ENCODE results near the gene KCTD11.

Gene KCTD11

DNA sequence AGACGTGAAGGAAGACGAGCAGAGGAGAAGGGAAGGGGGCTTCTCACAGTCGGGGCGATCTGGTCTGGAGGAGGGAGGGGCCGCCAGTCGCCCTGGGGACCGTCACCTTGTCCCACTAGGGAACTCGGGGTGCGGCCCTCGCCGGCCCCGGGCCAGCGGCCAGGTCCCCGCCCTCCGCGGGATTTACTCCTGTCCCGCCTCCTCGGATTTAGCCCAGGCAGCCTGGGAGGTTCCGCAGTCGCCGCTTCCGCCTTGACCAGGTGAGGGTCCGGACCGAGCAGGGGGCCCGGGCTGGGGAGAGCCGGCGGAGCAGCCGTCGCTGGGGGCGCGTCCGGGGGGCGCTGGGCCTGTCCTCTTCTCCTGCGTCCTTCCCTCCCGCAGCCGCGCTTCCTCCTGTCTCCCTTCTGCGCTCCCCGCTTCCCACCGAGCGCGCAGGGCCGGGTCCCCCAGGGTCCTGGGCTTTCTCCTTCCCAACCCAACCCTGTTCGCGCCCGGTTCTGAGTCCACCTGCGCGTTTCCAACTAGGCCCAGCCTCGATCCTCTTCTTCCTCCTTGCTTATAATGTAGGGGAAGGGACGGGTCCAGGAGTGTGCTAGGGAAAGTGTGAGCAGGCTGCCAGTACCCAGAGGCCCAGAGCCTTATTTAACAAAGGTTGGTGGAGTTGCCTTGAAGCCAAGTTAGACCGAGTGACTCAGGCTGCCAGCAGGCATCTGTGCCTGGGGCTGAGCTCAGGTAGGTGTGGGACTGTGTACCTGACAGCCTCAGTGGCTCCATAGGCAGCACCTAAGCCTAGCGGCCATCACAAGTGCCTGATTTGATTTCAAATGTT, 29.1 kb downstream of the KCTD11 start, which contains the start of gene TNK1:
Gene TNK1, plus strand, starts transcription at position 235 of the 829 bp plus-strand sequence. CDS start 1,838 bp downstream, outside the sequence.
- no peak for DNase-seq

DNA sequence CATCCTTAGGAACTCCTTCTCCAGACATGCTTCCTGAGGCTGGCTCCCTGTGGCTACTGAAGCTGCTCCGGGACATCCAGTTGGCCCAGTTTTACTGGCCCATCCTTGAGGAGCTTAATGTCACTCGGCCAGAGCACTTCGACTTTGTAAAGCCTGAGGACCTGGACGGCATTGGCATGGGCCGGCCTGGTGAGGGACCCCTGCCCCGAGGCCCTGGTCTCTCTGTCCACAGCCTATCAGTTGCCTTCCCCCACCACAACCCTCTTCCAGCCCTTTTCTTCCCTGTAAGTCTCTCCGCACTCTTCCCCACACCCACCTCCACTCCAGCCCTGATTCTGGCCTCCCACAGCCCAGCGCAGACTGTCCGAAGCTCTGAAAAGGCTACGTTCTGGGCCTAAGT, 30.9 kb downstream of the KCTD11 start:
- DNase-seq = no peak

DNA sequence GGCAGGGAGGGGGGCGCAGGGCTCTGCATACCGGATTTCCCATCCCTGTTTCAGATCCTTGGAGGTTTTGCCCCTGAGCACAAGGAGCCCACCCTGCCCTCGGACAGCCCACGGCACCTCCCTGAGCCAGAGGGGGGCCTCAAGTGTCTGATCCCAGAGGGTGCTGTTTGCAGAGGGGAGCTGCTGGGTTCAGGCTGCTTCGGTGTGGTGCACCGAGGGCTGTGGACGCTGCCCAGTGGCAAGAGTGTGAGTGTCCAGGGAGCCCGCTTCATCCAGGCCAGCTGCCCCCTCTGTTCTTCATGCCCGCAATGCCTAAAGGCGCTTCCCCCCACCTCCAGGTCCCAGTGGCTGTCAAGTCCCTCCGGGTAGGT, 31.4 kb downstream of the KCTD11 start:
- DNase-seq = no peak

DNA sequence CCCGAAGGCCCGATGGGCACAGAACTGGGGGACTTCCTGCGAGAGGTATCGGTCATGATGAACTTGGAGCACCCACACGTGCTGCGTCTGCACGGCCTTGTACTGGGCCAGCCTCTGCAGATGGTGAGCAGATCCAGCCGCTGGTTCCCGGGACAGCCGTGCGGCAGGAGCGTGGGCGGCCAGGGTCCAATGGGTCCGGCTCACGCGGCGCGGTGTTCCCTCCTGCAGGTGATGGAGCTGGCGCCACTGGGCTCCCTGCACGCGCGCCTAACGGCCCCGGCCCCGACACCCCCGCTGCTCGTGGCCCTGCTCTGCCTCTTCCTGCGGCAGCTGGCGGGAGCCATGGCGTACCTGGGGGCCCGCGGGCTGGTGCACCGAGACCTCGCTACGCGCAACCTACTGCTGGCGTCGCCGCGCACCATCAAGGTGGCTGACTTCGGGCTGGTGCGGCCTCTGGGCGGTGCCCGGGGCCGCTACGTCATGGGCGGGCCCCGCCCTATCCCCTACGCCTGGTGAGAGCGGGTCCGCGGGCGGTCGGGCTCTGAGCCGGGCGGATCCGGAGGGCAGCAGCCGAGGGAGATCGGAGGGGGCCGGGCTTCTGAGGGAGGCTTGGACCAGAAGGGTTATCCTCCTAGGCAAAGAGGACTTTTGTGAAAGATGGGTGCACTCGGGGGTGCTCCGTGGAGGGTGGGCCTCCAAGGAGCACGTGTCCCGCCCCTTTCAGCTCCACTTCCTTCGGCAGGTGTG, 32.0 kb downstream of the KCTD11 start:
- peak; percentile 38 for DNase-seq

DNA sequence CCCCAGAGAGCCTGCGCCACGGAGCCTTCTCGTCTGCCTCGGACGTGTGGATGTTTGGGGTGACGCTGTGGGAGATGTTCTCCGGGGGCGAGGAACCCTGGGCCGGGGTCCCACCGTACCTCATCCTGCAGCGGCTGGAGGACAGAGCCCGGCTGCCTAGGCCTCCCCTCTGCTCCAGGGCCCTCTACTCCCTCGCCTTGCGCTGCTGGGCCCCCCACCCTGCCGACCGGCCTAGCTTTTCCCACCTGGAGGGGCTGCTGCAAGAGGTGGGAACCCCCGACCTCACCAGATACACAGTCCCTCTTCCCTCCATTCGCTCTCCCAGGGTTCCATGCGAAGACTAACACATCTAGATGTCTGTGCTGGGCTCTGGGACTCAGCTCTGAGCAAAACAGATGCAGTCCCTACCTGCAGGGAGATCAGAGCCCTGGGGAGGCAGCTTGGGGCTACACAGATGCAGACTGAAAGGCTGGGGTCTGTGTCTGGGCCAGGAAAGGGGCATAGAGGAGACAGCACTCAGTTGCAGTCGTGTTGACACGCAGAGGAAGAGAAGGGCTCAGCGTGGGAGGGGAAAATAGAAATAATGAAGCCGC, 32.6 kb downstream of the KCTD11 start:
- no peak for DNase-seq

DNA sequence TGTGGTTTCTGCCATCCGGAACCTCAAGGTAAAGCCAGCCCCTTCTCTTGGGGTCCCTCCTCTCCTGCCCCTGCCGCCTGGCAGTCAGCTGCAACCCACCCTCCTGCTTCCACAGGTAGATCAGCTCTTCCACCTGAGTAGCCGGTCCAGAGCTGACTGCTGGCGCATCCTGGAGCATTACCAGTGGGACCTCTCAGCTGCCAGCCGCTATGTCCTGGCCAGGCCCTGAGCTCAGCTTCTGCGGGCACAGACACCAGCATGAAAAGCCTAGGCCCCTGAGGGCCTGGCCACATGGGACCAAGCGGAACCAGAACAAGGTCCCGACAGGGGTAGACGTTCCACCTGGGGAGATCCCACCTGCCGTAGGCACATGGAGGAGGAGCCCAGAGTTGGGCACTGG, 36.9 kb downstream of the KCTD11 start:
- no peak for DNase-seq

DNA sequence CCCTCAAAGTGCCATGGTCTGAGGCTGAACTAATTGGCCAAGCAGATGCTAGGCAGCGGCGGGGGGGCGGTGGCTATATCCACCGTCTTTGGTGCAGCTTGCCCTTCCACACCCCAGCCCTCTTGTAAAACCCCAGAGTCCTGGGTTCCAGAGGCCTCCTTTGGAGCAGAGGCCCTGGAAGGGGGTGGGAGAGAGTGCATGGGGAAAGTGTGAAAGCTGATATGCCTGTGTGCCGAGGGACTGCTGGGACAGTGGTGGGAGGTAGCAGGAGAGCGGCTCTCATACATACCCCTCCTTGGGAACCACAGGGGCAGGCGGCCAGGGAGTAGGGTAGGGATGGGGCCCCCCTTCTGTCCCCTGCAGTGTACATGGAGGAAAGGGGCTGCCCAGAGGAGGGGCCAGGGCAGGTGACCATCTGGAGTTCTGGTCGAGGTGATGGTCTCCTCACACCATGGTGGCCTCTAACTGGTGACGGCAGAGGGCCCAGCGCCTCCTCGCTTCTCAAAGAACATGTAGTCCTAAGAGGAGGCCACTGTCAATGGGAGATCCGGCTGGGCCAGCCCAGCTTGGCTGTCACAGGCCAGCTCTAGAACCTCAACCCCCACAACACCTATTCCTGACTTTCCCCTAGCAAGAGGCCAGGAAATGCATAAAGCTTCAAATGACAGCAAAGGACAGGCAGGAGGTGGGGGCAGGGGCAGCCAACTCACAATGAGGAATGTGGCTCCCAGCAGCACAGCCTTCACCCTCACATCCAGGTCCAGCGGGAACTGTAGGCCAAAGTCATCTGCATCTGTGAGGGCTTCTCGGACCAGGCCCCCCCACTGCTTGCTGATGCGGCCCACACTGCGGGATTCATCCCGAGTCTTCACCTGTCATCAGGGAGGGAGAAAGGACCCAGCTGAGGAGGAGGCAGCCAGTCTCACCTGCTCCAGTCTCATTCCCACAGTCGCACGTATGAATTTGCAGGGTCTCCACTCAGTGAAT, 38.3 kb downstream of the KCTD11 start:
- DNase-seq = no peak

DNA sequence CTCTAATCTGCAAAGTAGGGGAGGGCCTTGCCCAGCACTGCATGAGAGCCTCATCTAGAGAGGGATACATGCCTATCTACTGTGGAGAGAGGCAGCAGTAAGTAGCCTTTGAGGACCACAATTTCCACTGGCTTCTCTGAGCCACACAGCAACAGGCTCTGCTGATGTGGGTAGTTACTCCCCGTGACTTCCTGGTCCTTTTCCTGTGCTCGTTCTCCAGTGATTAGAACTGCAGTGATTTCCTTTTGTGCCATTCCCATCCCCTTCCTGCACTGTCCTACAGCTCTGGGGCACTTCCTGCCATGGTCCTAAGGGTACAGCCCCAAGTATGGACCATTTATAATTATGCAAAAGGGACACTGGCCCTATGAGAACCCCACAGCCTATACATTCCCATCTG, 39.3 kb downstream of the KCTD11 start:
- DNase-seq = no peak

DNA sequence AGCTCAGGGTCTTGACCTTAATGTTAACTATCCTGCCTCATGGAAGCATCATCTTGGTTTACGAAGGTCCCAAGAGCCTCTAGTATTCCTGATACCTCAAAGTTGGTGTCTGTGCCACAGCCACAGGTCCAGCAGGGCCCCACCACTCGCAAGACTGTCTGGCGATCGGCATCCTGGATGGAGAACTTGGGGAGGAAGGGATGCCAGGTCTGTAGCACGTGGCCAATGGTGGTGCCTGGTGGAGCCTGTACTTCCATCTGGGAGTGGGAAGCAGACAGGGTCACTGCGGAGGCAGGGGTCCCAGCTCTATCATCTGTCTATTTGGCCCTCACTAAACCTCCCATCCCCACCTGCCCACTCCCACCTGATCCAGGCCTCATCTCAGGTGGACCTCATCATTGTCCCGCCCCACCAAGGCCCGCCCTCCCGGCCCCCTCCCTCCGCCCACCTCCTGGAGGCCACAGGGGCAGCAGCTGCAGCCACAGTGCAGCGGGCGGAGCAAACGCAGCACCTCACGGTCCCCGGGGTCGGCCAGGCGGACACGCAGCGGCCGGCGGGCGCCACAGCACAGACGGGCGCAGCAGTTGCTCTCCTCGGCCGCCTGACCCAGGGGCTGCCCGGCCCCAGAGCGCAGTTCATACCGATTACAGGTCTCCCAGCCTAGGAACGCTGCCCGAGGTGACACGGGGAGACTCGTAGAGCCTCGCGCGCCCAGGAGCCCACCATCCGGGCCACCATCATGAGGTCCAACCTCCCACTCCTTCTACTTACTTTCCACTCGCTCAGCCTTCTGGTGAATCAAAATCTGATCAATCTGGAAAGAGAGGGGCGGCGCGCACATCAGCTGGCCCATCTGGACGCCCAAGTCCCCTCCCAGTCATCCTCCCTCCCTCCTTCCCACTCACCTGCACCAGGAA, 41.0 kb downstream of the KCTD11 start:
- no peak for DNase-seq

DNA sequence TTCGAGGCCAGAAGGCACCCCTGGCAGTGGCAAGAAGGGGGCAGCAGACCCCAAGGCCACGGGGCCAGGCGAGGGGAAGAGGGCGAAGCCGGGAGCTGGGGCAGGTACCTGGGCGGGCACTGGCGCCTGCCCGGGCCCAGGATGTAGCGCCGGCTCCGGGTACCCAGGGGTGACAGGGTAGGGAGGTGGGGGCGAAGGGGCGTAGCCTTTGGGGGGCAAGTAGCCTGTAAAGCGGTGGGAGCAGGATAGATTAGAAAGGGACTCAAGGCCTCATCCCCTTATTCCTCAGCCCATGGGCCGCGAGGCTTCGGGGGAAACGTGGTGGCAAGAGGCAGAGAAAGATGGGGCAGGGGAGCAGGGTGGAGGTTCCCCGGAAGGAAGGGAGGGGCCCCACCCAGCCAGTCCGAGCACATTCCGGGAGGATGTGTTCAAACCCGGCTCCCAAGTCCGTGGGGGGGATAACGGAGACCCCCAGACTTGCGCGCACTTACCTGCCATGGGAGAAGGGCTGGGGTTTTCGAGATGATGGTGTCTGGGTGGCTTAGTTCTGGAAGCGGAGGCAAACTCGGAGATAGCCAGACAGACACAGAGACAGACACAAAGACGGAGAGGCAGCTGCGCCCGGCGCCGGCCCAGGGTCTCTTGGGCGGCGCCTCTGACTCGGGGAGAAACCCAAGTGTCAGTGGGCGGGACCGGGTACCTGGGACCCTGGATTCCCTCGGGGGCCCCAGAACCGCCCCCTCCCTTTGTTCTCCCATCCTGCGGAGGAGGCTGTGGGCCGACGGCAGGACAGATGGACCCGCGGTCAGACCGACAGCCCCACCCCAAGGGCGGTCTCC, 41.9 kb downstream of the KCTD11 start:
- peak; percentile 39 for DNase-seq

DNA sequence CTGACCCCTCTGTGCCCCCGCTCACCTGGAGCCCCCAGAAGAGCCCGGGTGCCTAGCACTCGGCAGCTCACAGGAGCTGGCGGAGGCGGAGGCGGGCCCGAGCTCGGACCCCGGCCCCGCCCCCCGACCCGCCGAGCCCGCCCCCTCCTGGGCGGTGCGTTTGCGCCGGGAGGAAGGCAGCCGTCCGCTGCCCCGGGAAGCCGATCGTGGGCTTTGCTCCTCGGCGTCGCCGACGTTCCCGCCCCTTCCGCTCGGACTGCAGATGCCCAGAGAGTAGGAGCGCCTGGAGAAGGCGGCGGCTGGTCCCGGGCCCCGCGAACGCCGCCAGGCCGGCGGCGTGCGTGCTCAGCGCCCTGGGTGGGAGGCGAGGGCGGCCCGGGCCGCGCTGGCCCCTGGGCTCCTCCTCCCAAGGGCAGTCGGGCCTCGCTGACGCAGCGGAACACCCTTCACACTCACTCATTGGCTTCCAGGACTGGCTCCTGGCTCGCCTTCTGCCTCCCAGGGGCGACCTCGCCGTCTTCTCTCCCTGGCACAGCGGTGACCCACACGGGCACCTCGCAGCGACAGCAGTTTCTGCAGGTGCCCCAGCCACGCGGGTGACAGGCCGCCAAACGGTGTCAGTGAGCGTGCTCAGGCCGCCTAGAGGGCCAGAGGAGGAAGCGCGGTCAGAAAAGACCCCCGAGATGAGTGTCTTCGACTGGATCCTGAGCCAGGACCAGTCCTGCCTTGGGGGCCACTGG, 42.7 kb downstream of the KCTD11 start, which contains the start of gene PLSCR3:
Gene PLSCR3, minus strand, starts transcription at position 74 of the 740 bp plus-strand sequence. CDS start 415 bp downstream, outside the sequence.
- peak; percentile 90 for DNase-seq

DNA sequence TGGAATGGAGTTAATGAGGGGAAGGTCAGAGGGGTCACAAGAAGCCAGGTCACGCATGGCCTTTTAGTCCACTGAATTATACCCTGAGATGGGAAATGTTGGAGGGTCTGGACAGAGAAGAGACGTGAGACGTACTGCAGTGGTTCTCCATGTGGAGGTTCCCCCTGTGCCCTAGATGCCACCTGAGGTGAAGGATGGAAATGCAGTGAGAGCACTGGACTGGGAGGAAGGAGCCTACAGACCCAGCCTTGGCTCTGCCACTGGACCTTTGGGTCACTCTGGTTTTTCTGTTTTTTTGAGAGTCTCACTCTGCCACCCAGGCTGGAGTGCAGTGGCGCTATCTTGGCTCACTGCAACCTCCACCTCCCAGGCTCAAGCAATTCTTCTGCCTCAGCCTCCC, 44.2 kb downstream of the KCTD11 start:
- DNase-seq = no peak

DNA sequence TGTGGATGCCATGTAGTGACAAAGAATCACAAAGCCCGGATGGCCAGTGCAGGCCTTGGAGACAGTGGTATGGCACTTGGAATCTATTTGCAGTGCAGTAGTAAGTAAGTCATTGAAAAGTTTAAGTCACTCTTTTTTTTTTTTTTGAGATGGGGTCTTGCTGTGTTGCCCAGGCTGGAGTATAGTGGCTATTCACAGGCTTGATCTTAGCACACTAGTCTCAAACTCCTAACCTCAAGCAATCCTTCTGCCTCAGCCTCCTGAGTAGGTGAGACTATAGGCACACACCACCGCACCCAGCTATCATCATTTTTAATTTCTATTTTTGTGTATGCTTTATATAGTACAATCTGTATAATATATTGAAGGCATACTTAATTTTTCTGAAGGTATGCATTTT, 46.6 kb downstream of the KCTD11 start:
- no peak for DNase-seq

DNA sequence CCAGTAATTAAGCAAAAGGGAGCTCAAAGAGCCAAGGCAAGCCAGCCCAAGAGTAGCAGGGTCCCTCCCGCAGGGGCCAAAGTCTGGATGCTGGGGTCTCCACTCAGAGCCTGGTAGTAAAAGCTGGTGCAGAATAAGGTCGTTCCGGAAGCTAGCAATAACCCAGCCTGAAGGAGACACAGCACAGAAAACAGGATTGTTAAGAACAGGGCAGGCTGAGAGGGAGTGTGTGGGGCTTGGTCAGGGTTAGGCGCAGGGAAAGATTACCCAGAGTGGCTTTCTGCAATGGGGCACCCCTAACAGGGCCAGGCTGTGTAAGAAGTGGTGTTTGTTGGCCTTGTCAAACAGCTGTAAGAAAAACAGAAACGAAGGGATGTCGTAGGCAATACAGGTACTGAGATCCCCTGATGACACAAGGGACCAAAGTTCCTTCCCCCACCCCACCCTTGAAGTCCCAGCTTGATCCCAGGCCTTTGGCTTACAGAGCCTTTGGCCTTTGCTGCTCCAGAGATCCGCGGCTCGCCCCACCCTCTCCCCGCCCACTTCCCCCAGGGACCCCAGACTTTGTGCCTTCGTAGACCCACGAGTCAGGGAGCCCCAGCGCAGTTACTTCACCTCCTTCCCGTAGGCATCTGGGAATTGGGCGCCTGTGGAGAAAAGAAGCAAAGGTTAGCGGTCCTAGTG, 51.2 kb downstream of the KCTD11 start:
- DNase-seq = no peak

DNA sequence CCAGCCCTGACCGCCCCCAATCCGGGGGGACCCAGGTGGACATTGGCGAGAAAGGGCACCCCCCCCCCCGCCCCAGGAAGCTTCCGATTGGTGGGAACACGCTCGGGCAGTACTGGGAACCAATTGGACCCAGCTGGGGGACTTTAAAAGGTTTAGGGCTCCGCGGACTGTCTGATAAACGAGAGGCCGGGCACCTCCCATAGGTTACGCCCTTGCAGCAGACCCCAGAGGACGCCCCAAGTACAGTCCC, 51.7 kb downstream of the KCTD11 start:
- DNase-seq = peak; percentile 81

DNA sequence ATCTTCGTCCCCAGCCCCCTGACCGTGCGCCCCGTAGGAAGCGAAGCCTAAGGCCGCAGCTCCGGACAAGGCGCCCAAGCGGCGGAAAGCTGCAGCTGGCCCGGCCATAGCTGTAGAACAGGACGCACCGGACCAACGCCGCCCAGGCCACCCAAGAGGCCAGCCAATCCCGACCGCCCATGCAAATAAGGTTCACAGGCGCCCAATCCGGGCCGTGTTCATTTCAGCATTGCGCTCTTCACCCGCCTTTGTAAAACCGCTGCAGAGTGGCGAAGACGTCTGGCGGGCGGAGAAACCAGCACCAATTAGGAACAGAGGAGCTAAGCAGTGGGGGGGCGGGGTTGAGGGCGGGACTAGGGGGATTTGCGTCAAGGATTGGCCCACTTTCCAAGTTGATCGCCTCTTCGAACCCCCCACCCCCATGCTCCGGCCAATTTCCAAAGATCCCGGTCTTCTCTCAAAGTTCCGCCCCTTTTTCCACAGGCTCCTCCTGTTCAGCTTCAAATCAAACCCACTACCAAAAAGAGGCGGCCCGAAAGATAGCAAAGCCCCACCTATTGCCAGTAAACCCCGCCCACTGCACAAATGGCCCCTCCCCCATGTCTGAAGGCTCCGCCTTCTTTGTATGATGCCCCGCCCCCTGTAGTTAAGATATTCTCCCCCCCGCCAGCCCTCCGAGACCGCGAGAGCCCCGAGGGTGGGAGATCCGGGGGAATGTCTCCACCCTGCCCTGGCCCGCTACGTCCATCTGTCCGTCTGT, 52.2 kb downstream of the KCTD11 start, which contains the start of gene TMEM256:
Gene TMEM256, minus strand, starts transcription at position 121 of the 760 bp plus-strand sequence. Its CDS starts 13 bp downstream, at position 108.
- DNase-seq = peak; percentile 100
